HEK293T (cell line): ENCODE measurements around the gene SNX32.

Source experiments
- CTCF ChIA-PET: fragments of 350-600 bp; formaldehyde crosslinking; extraction: SDS; loops from one replicate; lab custom pipeline; 2021; ENCODE audit warnings: antibody characterized with exemption, inconsistent platforms; lab: Yijun Ruan, JAX
- POLR2A ChIA-PET: fragments of 350-600 bp; formaldehyde crosslinking; extraction: SDS; loops from one replicate; lab custom pipeline; 2020; ENCODE audit warnings: antibody characterized with exemption, inconsistent platforms; lab: Yijun Ruan, JAX
- DNase-seq: peaks from one replicate; pipeline ENCODE4 v3.0.0; 2012; ENCODE audit warnings: mixed read lengths; ENCODE audit errors: extremely low spot score
- ARNT ChIP-seq: fragments of 450-650 bp; IDR thresholded peaks from 2 replicates; pipeline ENCODE4 v1.6.1; 2017; ENCODE audit warnings: mild to moderate bottlenecking
- BHLHE40 ChIP-seq: fragments of 450-650 bp; IDR thresholded peaks from 2 replicates; pipeline ENCODE4 v1.6.1; 2016; ENCODE audit warnings: mild to moderate bottlenecking, moderate library complexity, borderline replicate concordance
- CTBP1 ChIP-seq: fragments of 450-650 bp; IDR thresholded peaks from 2 replicates; pipeline ENCODE4 v1.6.1; 2016; ENCODE audit warnings: borderline replicate concordance
- ELF4 ChIP-seq: fragments of 450-650 bp; IDR thresholded peaks from 2 replicates; pipeline ENCODE4 v1.6.1; 2017; ENCODE audit warnings: antibody characterized with exemption
- FOXA1 ChIP-seq: fragments of 450-650 bp; IDR thresholded peaks from 2 replicates; pipeline ENCODE4 v1.6.1; 2016; ENCODE audit warnings: mild to moderate bottlenecking
- FOXK2 ChIP-seq: fragments of 450-650 bp; IDR thresholded peaks from 2 replicates; pipeline ENCODE4 v1.6.1; 2016; ENCODE audit warnings: mild to moderate bottlenecking
- FOXM1 ChIP-seq: fragments of 450-650 bp; IDR thresholded peaks from 2 replicates; pipeline ENCODE4 v1.6.1; 2017; ENCODE audit warnings: mild to moderate bottlenecking, borderline replicate concordance
- HDGF ChIP-seq: fragments of 450-650 bp; IDR thresholded peaks from 2 replicates; pipeline ENCODE4 v1.6.1; 2017; ENCODE audit warnings: antibody characterized with exemption, borderline replicate concordance
- L3MBTL2 ChIP-seq: fragments of 450-650 bp; conservative IDR thresholded peaks from 2 replicates; pipeline ENCODE4 v1.6.1; 2016; ENCODE audit warnings: mild to moderate bottlenecking
- LEF1 ChIP-seq: fragments of 450-650 bp; IDR thresholded peaks from 2 replicates; pipeline ENCODE4 v1.6.1; 2017; ENCODE audit warnings: mild to moderate bottlenecking, borderline replicate concordance
- NFRKB ChIP-seq: fragments of 450-650 bp; IDR thresholded peaks from 2 replicates; pipeline ENCODE4 v1.6.1; 2016; ENCODE audit warnings: mild to moderate bottlenecking, moderate library complexity
- SP1 ChIP-seq: fragments of 450-650 bp; IDR thresholded peaks from 2 replicates; pipeline ENCODE4 v1.6.1; 2017
- SUZ12 ChIP-seq: fragments of 450-650 bp; IDR thresholded peaks from 2 replicates; pipeline ENCODE4 v1.6.1; 2016; ENCODE audit warnings: mild to moderate bottlenecking
- TARDBP ChIP-seq: fragments of 450-650 bp; IDR thresholded peaks from 2 replicates; pipeline ENCODE4 v1.6.1; 2016
- ZNF384 ChIP-seq: fragments of 450-650 bp; IDR thresholded peaks from 2 replicates; pipeline ENCODE4 v1.6.1; 2016
- TF ChIP-seq, protein P1 (sequence below): fragments of 450-650 bp; IDR thresholded peaks from 2 replicates; pipeline ENCODE4 v1.6.1; 2016

Gene SNX32

GRCh38 chr11:65851811-65852507 lies 18.2 kb downstream of the SNX32 start:
- DNase-seq, result no peak
- POLR2A ChIA-PET, result interaction anchor here (2.1 to 7.1 kb wide), 3 partner anchors 8 to 37 kb away, joined by 6 to 44 read pairs (median 14); partner anchors contain the start of genes CCDC85B, FIBP and MUS81
- CTCF ChIA-PET, result interaction anchor here (0.6 to 3.4 kb wide), 4 partner anchors 8 to 146 kb away, joined by 3 to 19 read pairs (median 4); partner anchors contain the start of gene MUS81
- TF ChIP-seq ARNT (no peak), HDGF (no peak), ZNF384 (no peak)
- TF ChIP-seq, protein P1, sequence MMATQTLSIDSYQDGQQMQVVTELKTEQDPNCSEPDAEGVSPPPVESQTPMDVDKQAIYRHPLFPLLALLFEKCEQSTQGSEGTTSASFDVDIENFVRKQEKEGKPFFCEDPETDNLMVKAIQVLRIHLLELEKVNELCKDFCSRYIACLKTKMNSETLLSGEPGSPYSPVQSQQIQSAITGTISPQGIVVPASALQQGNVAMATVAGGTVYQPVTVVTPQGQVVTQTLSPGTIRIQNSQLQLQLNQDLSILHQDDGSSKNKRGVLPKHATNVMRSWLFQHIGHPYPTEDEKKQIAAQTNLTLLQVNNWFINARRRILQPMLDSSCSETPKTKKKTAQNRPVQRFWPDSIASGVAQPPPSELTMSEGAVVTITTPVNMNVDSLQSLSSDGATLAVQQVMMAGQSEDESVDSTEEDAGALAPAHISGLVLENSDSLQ, result no peak

GRCh38 chr11:65852508-65853245 lies 18.9 kb downstream of the SNX32 start:
- ChIA-PET CTCF (interaction anchor here (0.7 kb wide), 1 partner anchor 14 kb away, joined by 5 read pairs; no protein-coding TSS in a partner anchor), POLR2A (interaction anchor here (2.1 to 7.1 kb wide), 2 partner anchors 7 to 36 kb away, joined by 14 to 44 read pairs; partner anchors contain the start of genes CCDC85B, FIBP and MUS81)
- no peak for DNase-seq
- no peak for TF ChIP-seq LEF1
- TF ChIP-seq ELF4, result no peak
- TF ChIP-seq TARDBP, result no peak
- TF ChIP-seq ZNF384, result no peak
- no peak for TF ChIP-seq ARNT
- TF ChIP-seq SP1, result no peak
- no peak for TF ChIP-seq FOXA1
- no peak for TF ChIP-seq BHLHE40
- no peak for TF ChIP-seq NFRKB
- no peak for TF ChIP-seq L3MBTL2
- TF ChIP-seq FOXK2, result no peak
- TF ChIP-seq HDGF, result no peak
- TF ChIP-seq, protein P1, result no peak

DNA sequence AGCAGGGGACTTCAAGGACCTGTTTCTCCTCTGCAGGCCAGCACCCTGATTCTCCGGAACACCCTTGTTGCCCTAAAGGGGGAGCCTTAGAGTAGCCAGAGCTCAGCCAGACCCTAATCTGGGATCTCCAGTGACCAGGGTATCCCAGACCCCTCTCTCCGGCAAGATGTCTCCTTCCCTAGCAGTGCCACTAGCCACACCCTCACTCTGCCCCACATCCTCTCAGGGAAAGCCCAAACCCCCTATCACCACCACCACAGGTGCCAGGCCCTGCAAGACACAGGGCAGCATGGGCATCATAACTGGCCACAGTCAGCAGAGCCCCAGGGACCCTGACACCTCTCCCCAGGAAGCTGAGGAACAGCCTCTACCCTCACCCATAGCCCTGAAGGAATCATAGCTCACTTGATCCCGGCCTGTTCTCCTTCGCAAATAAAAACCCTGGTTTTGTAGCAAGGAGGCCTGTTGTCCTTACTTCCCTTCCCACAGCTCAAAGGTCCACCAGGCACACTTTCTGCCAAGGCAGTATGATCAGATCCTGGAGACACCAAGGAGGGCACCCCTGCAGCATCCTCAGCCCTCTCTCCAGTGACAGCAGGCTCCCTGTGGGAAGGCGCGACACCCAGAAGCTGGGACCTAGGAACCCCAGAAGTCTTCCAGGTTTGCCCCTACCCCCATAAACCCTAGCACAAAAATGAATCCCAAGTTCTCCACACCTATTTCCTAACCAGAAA lies 19.6 kb downstream of the SNX32 start:
- TF ChIP-seq LEF1 (no peak), TARDBP (no peak)
- CTCF ChIA-PET, result no interaction called here
- POLR2A ChIA-PET, result interaction anchor here (2.1 kb wide), 1 partner anchor 36 kb away, joined by 14 read pairs; the partner anchor contains the start of genes CCDC85B and FIBP
- DNase-seq, result no peak

DNA sequence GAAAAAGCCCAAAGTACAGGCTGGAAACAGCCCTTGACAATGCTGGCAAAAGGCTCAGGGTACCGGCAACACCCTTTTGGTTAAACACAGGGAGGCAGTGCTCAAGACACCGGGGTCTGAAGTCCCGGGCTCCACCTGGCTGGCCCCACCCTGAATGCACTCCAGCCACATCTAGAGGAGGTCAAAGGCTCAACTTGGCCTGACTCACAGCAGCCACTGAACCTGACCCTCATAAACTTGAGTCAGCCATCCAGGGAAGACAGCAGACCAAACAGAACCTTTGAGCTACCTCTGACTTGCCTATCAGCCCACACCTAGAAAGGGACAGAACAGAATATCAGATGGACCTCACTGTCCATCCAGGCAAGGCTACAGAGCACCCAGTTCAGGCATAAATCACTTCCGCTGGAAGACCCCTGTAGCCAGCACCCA lies 20.4 kb downstream of the SNX32 start:
- CTCF ChIA-PET, result no interaction called here
- DNase-seq, result no peak
- no peak for TF ChIP-seq FOXM1
- no peak for TF ChIP-seq HDGF
- TF ChIP-seq ZNF384, result no peak
- no peak for TF ChIP-seq FOXK2
- TF ChIP-seq, protein P1, result no peak
- TF ChIP-seq SUZ12, result no peak
- TF ChIP-seq ELF4, result no peak
- no peak for TF ChIP-seq L3MBTL2
- no peak for TF ChIP-seq CTBP1
- TF ChIP-seq BHLHE40, result no peak
- no peak for TF ChIP-seq FOXA1
- TF ChIP-seq TARDBP, result no peak
- TF ChIP-seq ARNT, result no peak
- POLR2A ChIA-PET, result interaction anchor here (2.1 kb wide), 1 partner anchor 35 kb away, joined by 14 read pairs; the partner anchor contains the start of genes CCDC85B and FIBP

- no peak for DNase-seq
- ChIA-PET POLR2A (interaction anchor here (17.2 kb wide), 1 partner anchor 34 kb away, joined by 289 read pairs; the partner anchor contains the start of genes CCDC85B and FIBP), CTCF (no interaction called here)
- TF ChIP-seq TARDBP (no peak), FOXA1 (no peak), L3MBTL2 (no peak)
Observed at GRCh38 chr11:65854852-65855837, 21.4 kb downstream of the SNX32 start.
